Naive thymus-derived CD4-positive, alpha-beta T cell (primary cell): Measurements from ENCODE around the gene SIGLEC9. TPM values are rescaled to one million over a fixed set of nuclear protein-coding genes. Genes with fewer than 3 reads are reported as not detected.

ENCODE experiments used
- ATAC-seq: fragments of 150-1000 bp; cut with Tn5 transposase; 2 replicates; pipeline ENCODE4 v1.10.0; 2021; ENCODE audit warnings: mild to moderate bottlenecking, moderate library complexity
- CTCF ChIA-PET: fragments of 350-600 bp; sonication (Branson Sonifier 250); formaldehyde crosslinking; loops from one replicate; lab custom pipeline; 2021; ENCODE audit warnings: antibody characterized with exemption; lab: Charles Lee
- POLR2A ChIA-PET: fragments of 350-600 bp; sonication (Branson Sonifier 250); formaldehyde crosslinking; loops from one replicate; lab custom pipeline; 2021; ENCODE audit warnings: antibody characterized with exemption, inconsistent platforms; lab: Charles Lee
- DNase-seq, 9 donors: peaks; one replicate each; pipeline versions ENCODE4 v3.0.0 to v3.0.0-alpha.2; 2020 to 2022; ENCODE audit warnings: mixed read lengths in 1 of 9
- H3K27ac ChIP-seq: one replicate; pipeline ENCODE4 v1.7.0; 2013; ENCODE audit warnings: mild to moderate bottlenecking, low read depth, low read length, moderate library complexity
- H3K27me3 ChIP-seq, 2 donors: one replicate each; pipeline ENCODE4 v1.7.0; 2013; ENCODE audit warnings: low read length in 2 of 2, mild to moderate bottlenecking in 2 of 2, moderate library complexity in 2 of 2; ENCODE audit not compliant: control insufficient read depth in 2 of 2, insufficient read depth in 2 of 2
- H3K36me3 ChIP-seq, 3 experiments: 1 replicate in 2 of 3; 2 replicates in 1 of 3; pipeline ENCODE4 v1.7.0; 2013; ENCODE audit warnings: low read length in 3 of 3, mild to moderate bottlenecking in 3 of 3, moderate library complexity in 1 of 3; ENCODE audit not compliant: insufficient read depth in 3 of 3, control insufficient read depth in 2 of 3
- H3K4me1 ChIP-seq, 2 donors: one replicate each; pipeline ENCODE4 v1.7.0; 2013; ENCODE audit warnings: low read length in 2 of 2, mild to moderate bottlenecking in 2 of 2, moderate library complexity in 1 of 2; ENCODE audit not compliant: control insufficient read depth in 2 of 2, insufficient read depth in 2 of 2
- H3K4me3 ChIP-seq: 2 replicates; pipeline ENCODE4 v1.7.0; 2013; ENCODE audit warnings: mild to moderate bottlenecking, low read length
- H3K9me3 ChIP-seq, 3 experiments: 1 replicate in 2 of 3; 2 replicates in 1 of 3; pipeline ENCODE4 v1.7.0; 2013; ENCODE audit warnings: low read length in 3 of 3; ENCODE audit not compliant: control insufficient read depth in 2 of 3
- H3K27ac Mint-ChIP-seq, 9 donors: one replicate each; pipeline ENCODE4 v1.8.0; 2020 to 2022; ENCODE audit warnings: mixed read lengths in 9 of 9, mild to moderate bottlenecking in 8 of 9, moderate library complexity in 5 of 9, inconsistent platforms in 2 of 9
- H3K27me3 Mint-ChIP-seq, 5 donors: one replicate each; pipeline ENCODE4 v1.8.0; 2021 to 2022; ENCODE audit warnings: mixed read lengths in 5 of 5, mild to moderate bottlenecking in 1 of 5
- H3K36me3 Mint-ChIP-seq, 5 donors: one replicate each; pipeline ENCODE4 v1.8.0; 2020 to 2022; ENCODE audit warnings: mixed read lengths in 5 of 5, mild to moderate bottlenecking in 3 of 5, inconsistent platforms in 1 of 5
- H3K4me1 Mint-ChIP-seq, 7 donors: one replicate each; pipeline ENCODE4 v1.8.0; 2020 to 2022; ENCODE audit warnings: mixed read lengths in 7 of 7, mild to moderate bottlenecking in 3 of 7, inconsistent platforms in 1 of 7
- H3K4me3 Mint-ChIP-seq, 10 donors: one replicate each; pipeline ENCODE4 v1.8.0; 2020 to 2022; ENCODE audit warnings: mild to moderate bottlenecking in 10 of 10, mixed read lengths in 10 of 10, moderate library complexity in 6 of 10, inconsistent platforms in 2 of 10
- H3K9me3 Mint-ChIP-seq, 11 donors: one replicate each; pipeline ENCODE4 v1.8.0; 2020 to 2022; ENCODE audit warnings: mixed read lengths in 11 of 11, mild to moderate bottlenecking in 4 of 11, inconsistent platforms in 1 of 11, moderate library complexity in 1 of 11
- intact Hi-C, 2 donors: fragments of 100-400 bp; cut with micrococcal nuclease; formaldehyde crosslinking; loops; one replicate each; pipeline ENCODE4 v1.15.1; 2023
- polyA plus RNA-seq, 2 donors: library from polyadenylated mRNA; unstranded; fragments of 300-500 nt; fragmentation: Illumina TruSeq; gene quantifications; one replicate each; pipeline ENCODE4 v1.2.3, GENCODE V29; 2021
- total RNA-seq, 6 experiments: library from RNA in 5 of 6; stranded (reverse) in 5 of 6; gene quantifications; 1 replicate in 5 of 6; 2 replicates in 1 of 6; pipeline ENCODE4 v1.2.3 and lab custom pipeline; 2021 to 2026

SIGLEC9 gene
- total and polyA plus RNA-seq, 7 experiments from 2014 or later, result 0.34 to 26.8 (median 1.8) TPM

DNA sequence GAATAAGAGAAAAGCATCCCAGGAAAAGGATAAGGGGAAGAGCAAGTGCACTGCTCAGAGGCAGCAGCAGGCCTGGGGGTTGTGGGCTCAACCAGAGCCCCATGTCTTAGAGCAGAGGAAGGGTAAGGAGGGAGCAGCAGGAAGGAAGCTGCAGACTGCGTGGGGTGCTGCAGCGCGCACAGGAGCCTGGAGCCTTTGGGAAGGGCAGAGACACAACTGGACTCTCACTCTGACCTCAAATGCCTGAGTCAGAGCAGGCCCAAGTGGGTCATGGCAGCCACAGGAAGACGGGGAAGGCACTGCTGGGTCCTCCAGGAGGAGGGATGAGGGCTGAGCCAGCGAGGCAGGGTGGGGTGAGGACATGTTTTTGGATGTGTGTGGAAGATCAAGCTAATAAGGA, 49.0 kb downstream of the SIGLEC9 start:
- Histone ChIP-seq H3K9me3 (no peaks in the 10 kb centered on the region), H3K27ac (no peak overlapping the region), H3K4me1 (no peaks in the 10 kb centered on the region), H3K27me3 (no peaks in the 10 kb centered on the region), H3K36me3 (no peaks in the 10 kb centered on the region), H3K4me3 (no peak overlapping the region)
- no peaks in the 10 kb centered on the region for H3K36me3 Mint-ChIP-seq
- ATAC-seq (no peak), DNase-seq (no peak)
- H3K4me1 Mint-ChIP-seq, result peaks cover 0 to 13% (median 7%) of the 10 kb centered on the region in 7 donors
- CTCF ChIA-PET, result no interaction called here
- intact Hi-C loops, result no loop called here
- H3K27ac Mint-ChIP-seq, result no peak overlapping the region
- H3K9me3 Mint-ChIP-seq, result no peaks in the 10 kb centered on the region
- H3K27me3 Mint-ChIP-seq, result peaks cover 0 to 16% (median 4%) of the 10 kb centered on the region in 5 donors
- no peak overlapping the region for H3K4me3 Mint-ChIP-seq
- POLR2A ChIA-PET, result no interaction called here

DNA sequence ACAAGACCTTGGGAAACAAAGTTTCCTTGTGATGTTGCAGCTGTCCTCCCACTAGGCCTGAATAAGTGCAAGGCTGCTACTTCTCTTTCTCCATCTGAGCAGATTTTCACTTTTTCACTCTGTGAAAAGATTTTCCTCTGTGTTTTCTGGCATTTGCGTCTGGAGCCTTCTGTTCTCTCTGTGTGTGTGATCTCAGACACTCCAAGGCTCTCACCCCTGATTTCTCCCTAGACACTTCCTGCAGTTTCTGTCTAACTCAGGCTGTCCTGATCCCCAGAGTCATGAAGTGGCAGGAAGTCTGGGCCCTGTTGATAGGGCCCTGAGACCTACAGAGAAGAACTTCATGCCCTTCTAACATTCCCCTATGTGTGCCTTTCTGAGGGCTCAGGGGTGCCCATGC, 54.5 kb downstream of the SIGLEC9 start:
- no peak for DNase-seq
- POLR2A ChIA-PET, result no interaction called here
- H3K27ac Mint-ChIP-seq, result no peak overlapping the region
- Histone ChIP-seq H3K4me3 (no peak overlapping the region), H3K36me3 (no peaks in the 10 kb centered on the region), H3K27ac (no peak overlapping the region), H3K9me3 (no peaks in the 10 kb centered on the region), H3K4me1 (no peaks in the 10 kb centered on the region), H3K27me3 (no peaks in the 10 kb centered on the region)
- H3K27me3 Mint-ChIP-seq, result peaks cover 7 to 14% (median 8%) of the 10 kb centered on the region in 5 donors
- H3K4me3 Mint-ChIP-seq, result no peak overlapping the region
- CTCF ChIA-PET, result interaction anchor here (0.6 kb wide), 1 partner anchor 79 kb away, joined by 3 read pairs; no protein-coding TSS in a partner anchor
- peaks cover 0 to 13% (median 0%) of the 10 kb centered on the region in 7 donors for H3K4me1 Mint-ChIP-seq
- no peaks in the 10 kb centered on the region for H3K36me3 Mint-ChIP-seq
- no peaks in the 10 kb centered on the region for H3K9me3 Mint-ChIP-seq
- intact Hi-C loops, result no loop called here
- no peak for ATAC-seq

Other genes with a start within 250 kb of the SIGLEC9 start
- not detected for gene KLK4, start 213.5 kb upstream of the SIGLEC9 start, total RNA-seq
- not detected for gene KLK4, start 213.5 kb upstream of the SIGLEC9 start, polyA plus RNA-seq
- gene KLK5, start 171.9 kb upstream of the SIGLEC9 start, total RNA-seq, result not detected
- gene KLK5, start 171.9 kb upstream of the SIGLEC9 start, polyA plus RNA-seq, result not detected
- not detected for gene KLK6, start 155.3 kb upstream of the SIGLEC9 start, total RNA-seq
- gene KLK6, start 155.3 kb upstream of the SIGLEC9 start, polyA plus RNA-seq, result not detected
- not detected for gene KLK7, start 141.0 kb upstream of the SIGLEC9 start, total RNA-seq
- gene KLK7, start 141.0 kb upstream of the SIGLEC9 start, polyA plus RNA-seq, result not detected
- not detected for gene KLK8, start 123.3 kb upstream of the SIGLEC9 start, total RNA-seq
- not detected for gene KLK8, start 123.3 kb upstream of the SIGLEC9 start, polyA plus RNA-seq
- not detected for gene KLK10, start 105.2 kb upstream of the SIGLEC9 start, total RNA-seq
- gene KLK10, start 105.2 kb upstream of the SIGLEC9 start, polyA plus RNA-seq, result not detected
- gene KLK11, start 98.3 kb upstream of the SIGLEC9 start, total RNA-seq, result not detected
- not detected for gene KLK11, start 98.3 kb upstream of the SIGLEC9 start, polyA plus RNA-seq
- not detected for gene KLK12, start 89.9 kb upstream of the SIGLEC9 start, total RNA-seq
- not detected for gene KLK12, start 89.9 kb upstream of the SIGLEC9 start, polyA plus RNA-seq
- not detected for gene KLK13, start 59.8 kb upstream of the SIGLEC9 start, total RNA-seq
- not detected for gene KLK13, start 59.8 kb upstream of the SIGLEC9 start, polyA plus RNA-seq
- gene KLK14, start 42.0 kb upstream of the SIGLEC9 start, total RNA-seq, result under 1 TPM; 0.34 to 0.92 (median 0.66) TPM
- not detected for gene KLK14, start 42.0 kb upstream of the SIGLEC9 start, polyA plus RNA-seq
- gene CTU1, start 16.5 kb upstream of the SIGLEC9 start, total RNA-seq, result 10 to 100 TPM in 3 of 5 experiments, 1 to 10 TPM in 2; 3.3 to 11.8 (median 10.5) TPM
- gene CTU1, start 16.5 kb upstream of the SIGLEC9 start, polyA plus RNA-seq, result 1 to 10 TPM; 3.0 to 6.3 TPM
- gene SIGLEC7, start 17.4 kb downstream of the SIGLEC9 start, total RNA-seq, result 10 to 100 TPM in 1 of 5 experiments, under 1 TPM in 3, not detected in 1; 0.67 to 10.3 (median 0.83) TPM
- under 1 TPM in 1 of 2 donors, not detected in 1; 0.25 TPM for gene SIGLEC7, start 17.4 kb downstream of the SIGLEC9 start, polyA plus RNA-seq
- gene CD33, start 100.2 kb downstream of the SIGLEC9 start, total RNA-seq, result 10 to 100 TPM in 2 of 5 experiments, 1 to 10 TPM in 1, under 1 TPM in 2; 0.51 to 59.2 (median 5.0) TPM
- gene CD33, start 100.2 kb downstream of the SIGLEC9 start, polyA plus RNA-seq, result not detected
- not detected for gene SIGLECL1, start 126.2 kb downstream of the SIGLEC9 start, total RNA-seq
- not detected for gene SIGLECL1, start 126.2 kb downstream of the SIGLEC9 start, polyA plus RNA-seq
- gene IGLON5, start 186.7 kb downstream of the SIGLEC9 start, total RNA-seq, result not detected
- not detected for gene IGLON5, start 186.7 kb downstream of the SIGLEC9 start, polyA plus RNA-seq
- gene VSIG10L, start 217.2 kb downstream of the SIGLEC9 start, total RNA-seq, result 1 to 10 TPM in 1 of 5 experiments, under 1 TPM in 3, not detected in 1; 0.13 to 1.1 (median 0.44) TPM
- not detected for gene VSIG10L, start 217.2 kb downstream of the SIGLEC9 start, polyA plus RNA-seq
- gene ETFB, start 241.5 kb downstream of the SIGLEC9 start, total RNA-seq, result 10 to 100 TPM; 31.8 to 90.3 (median 47.1) TPM
- 10 to 100 TPM; 78.0 to 83.7 TPM for gene ETFB, start 241.5 kb downstream of the SIGLEC9 start, polyA plus RNA-seq
- 10 to 100 TPM in 1 of 5 experiments, 1 to 10 TPM in 1, under 1 TPM in 1, not detected in 2; 0.32 to 13.3 (median 4.4) TPM for gene CLDND2, start 244.1 kb downstream of the SIGLEC9 start, total RNA-seq
- not detected for gene CLDND2, start 244.1 kb downstream of the SIGLEC9 start, polyA plus RNA-seq
- 100 to 1,000 TPM in 1 of 5 experiments, 10 to 100 TPM in 2, 1 to 10 TPM in 2; 3.9 to 336 (median 62.3) TPM for gene NKG7, start 247.7 kb downstream of the SIGLEC9 start, total RNA-seq
- gene NKG7, start 247.7 kb downstream of the SIGLEC9 start, polyA plus RNA-seq, result 1 to 10 TPM; 8.9 to 9.8 TPM